HG03439 (cell line): ENCODE data around the gene SELENOM.
"Not testable (repeated sequence)": the region's sequence is repeated elsewhere in the genome, so short reads cannot be mapped to it uniquely, and the experiment has no call there.

Source experiments
- ATAC-seq: cut with Tn5 transposase; IDR thresholded peaks from one replicate; pipeline ENCODE4 v1.9.1; 2021; ENCODE audit warnings: mild to moderate bottlenecking, moderate library complexity; ENCODE audit not compliant: unreplicated experiment

The SELENOM gene

GRCh38 chr22:31134688-31135087, 27.3 kb upstream of the SELENOM start:
- ATAC-seq = no peak

GRCh38 chr22:31133911-31134310, 26.5 kb upstream of the SELENOM start:
- no peak for ATAC-seq

GRCh38 chr22:31130873-31131272, 23.5 kb upstream of the SELENOM start:
- ATAC-seq = no peak

- no peak for ATAC-seq
Measured at GRCh38 chr22:31128156-31128555, 20.8 kb upstream of the SELENOM start.

GRCh38 chr22:31127181-31127772, 19.9 kb upstream of the SELENOM start:
- no peak for ATAC-seq

- no peak for ATAC-seq
Measured at GRCh38 chr22:31126869-31127175, 19.5 kb upstream of the SELENOM start.

- no peak for ATAC-seq
Measured at GRCh38 chr22:31126128-31126868, 18.9 kb upstream of the SELENOM start.

GRCh38 chr22:31125521-31126117, 18.3 kb upstream of the SELENOM start:
- no peak for ATAC-seq

- ATAC-seq = no peak
Measured at GRCh38 chr22:31124811-31125465, 17.6 kb upstream of the SELENOM start.

GRCh38 chr22:31124290-31124689, 16.9 kb upstream of the SELENOM start:
- ATAC-seq = no peak

GRCh38 chr22:31123292-31123602, 15.9 kb upstream of the SELENOM start:
- ATAC-seq = no peak

- ATAC-seq = no peak
Measured at GRCh38 chr22:31122532-31123291, 15.3 kb upstream of the SELENOM start, which contains the start of gene INPP5J. Gene INPP5J (plus strand): TSS chr22:31122966. CDS start chr22:31123015, 49 bp downstream.

- no peak for ATAC-seq
Measured at GRCh38 chr22:31122196-31122531, 14.8 kb upstream of the SELENOM start.

GRCh38 chr22:31121403-31121802, 14.0 kb upstream of the SELENOM start:
- ATAC-seq = no peak

- ATAC-seq = no peak
Measured at GRCh38 chr22:31120642-31121041, 13.3 kb upstream of the SELENOM start.

GRCh38 chr22:31120230-31120629, 12.9 kb upstream of the SELENOM start:
- ATAC-seq = no peak

GRCh38 chr22:31119026-31119717, 11.8 kb upstream of the SELENOM start:
- no peak for ATAC-seq

- ATAC-seq = no peak
Measured at GRCh38 chr22:31118046-31118820, 10.9 kb upstream of the SELENOM start.

GRCh38 chr22:31112547-31113091, 5.3 kb upstream of the SELENOM start:
- not testable (repeated sequence) for ATAC-seq

GRCh38 chr22:31107894-31108218, 488 bp upstream of the SELENOM start:
- no peak for ATAC-seq
